ENCODE results near the gene LRRC23.

Gene LRRC23

DNA sequence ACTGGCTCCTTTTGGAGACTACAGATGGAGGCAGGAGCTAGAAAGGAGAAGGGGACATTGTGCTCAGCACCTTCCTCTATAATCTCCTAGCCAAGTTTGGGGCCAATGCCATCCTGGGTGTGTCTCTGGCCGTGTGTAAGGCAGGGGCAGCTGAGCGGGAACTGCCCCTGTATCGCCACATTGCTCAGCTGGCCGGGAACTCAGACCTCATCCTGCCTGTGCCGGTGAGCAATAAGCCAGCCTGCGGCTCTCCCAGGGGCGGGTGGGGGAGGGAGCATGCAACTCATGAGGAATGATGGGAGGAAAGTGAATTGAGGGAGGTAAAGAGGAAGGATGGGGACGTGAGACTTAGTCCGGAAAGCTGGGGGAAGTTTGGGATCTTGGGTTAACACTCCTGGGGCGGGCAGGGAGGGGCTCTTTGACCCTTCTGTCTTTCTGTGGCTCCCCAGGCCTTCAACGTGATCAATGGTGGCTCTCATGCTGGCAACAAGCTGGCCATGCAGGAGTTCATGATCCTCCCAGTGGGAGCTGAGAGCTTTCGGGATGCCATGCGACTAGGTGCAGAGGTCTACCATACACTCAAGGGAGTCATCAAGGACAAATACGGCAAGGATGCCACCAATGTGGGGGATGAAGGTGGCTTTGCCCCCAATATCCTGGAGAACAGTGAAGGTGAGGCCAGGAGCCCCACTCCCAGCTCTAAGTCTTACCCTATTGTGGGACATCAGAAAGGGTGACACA is 13.0 kb downstream of the LRRC23 start:
- no peak overlapping the region for H3K27ac ChIP-seq
- no peaks in the 10 kb centered on the region for H3K9me3 ChIP-seq (ENCODE audit: severe bottlenecking)
- TF ChIP-seq, protein P1, sequence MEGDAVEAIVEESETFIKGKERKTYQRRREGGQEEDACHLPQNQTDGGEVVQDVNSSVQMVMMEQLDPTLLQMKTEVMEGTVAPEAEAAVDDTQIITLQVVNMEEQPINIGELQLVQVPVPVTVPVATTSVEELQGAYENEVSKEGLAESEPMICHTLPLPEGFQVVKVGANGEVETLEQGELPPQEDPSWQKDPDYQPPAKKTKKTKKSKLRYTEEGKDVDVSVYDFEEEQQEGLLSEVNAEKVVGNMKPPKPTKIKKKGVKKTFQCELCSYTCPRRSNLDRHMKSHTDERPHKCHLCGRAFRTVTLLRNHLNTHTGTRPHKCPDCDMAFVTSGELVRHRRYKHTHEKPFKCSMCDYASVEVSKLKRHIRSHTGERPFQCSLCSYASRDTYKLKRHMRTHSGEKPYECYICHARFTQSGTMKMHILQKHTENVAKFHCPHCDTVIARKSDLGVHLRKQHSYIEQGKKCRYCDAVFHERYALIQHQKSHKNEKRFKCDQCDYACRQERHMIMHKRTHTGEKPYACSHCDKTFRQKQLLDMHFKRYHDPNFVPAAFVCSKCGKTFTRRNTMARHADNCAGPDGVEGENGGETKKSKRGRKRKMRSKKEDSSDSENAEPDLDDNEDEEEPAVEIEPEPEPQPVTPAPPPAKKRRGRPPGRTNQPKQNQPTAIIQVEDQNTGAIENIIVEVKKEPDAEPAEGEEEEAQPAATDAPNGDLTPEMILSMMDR (IDR thresholded peaks at IDR 0.05; ENCODE audit: low read depth, low read length) = no peak
- peaks cover 75% of the 10 kb centered on the region for H3K36me3 ChIP-seq
- DNase-seq = no peak
- H3K4me3 ChIP-seq (ENCODE audit: low read depth, low read length) = no peak overlapping the region
- no peaks in the 10 kb centered on the region for H3K27me3 ChIP-seq (ENCODE audit: insufficient read depth, low read depth, severe bottlenecking)

DNA sequence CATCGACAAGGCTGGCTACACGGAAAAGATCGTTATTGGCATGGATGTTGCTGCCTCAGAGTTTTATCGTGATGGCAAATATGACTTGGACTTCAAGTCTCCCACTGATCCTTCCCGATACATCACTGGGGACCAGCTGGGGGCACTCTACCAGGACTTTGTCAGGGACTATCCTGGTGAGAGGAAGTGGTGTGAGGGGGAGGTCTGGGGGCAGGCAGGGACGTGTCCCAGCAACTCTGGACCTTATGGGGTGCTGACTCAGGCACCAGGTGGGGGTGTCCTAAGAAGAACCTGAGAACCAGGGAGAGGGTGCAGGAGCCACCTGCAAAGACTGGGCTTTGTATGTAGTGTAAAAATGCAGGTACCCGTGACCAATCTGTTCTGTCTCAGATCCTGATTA is 15.0 kb downstream of the LRRC23 start:
- peaks cover 89% of the 10 kb centered on the region for H3K36me3 ChIP-seq
- DNase-seq = no peak
- H3K27ac ChIP-seq = peak overlapping the region; percentile 45
- no peaks in the 10 kb centered on the region for H3K27me3 ChIP-seq (ENCODE audit: insufficient read depth, low read depth, severe bottlenecking)
- H3K9me3 ChIP-seq (ENCODE audit: severe bottlenecking) = no peaks in the 10 kb centered on the region
- H3K4me3 ChIP-seq (ENCODE audit: low read depth, low read length) = no peak overlapping the region
- TF ChIP-seq, protein P1 (IDR thresholded peaks at IDR 0.05; ENCODE audit: low read depth, low read length) = peak; percentile 29; the same call in 1 of the 2 replicates

DNA sequence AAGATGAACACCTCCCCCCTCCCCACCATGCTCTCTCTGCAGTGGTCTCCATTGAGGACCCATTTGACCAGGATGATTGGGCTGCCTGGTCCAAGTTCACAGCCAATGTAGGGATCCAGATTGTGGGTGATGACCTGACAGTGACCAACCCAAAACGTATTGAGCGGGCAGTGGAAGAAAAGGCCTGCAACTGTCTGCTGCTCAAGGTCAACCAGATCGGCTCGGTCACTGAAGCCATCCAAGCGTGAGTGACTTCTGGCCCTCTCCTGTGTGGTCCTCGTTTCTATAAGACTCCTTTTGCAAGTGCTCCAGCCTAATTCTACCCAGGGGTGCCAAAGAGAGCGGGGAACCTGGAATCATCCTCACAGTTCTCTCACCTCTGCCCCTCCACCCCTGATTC is 16.9 kb downstream of the LRRC23 start:
- DNase-seq = no peak
- H3K4me3 ChIP-seq (ENCODE audit: low read depth, low read length) = no peak overlapping the region
- no peak overlapping the region for H3K27ac ChIP-seq
- no peaks in the 10 kb centered on the region for H3K27me3 ChIP-seq (ENCODE audit: insufficient read depth, low read depth, severe bottlenecking)
- TF ChIP-seq, protein P1 (IDR thresholded peaks at IDR 0.05; ENCODE audit: low read depth, low read length) = no peak
- no peaks in the 10 kb centered on the region for H3K9me3 ChIP-seq (ENCODE audit: severe bottlenecking)
- H3K36me3 ChIP-seq = peaks cover 73% of the 10 kb centered on the region

DNA sequence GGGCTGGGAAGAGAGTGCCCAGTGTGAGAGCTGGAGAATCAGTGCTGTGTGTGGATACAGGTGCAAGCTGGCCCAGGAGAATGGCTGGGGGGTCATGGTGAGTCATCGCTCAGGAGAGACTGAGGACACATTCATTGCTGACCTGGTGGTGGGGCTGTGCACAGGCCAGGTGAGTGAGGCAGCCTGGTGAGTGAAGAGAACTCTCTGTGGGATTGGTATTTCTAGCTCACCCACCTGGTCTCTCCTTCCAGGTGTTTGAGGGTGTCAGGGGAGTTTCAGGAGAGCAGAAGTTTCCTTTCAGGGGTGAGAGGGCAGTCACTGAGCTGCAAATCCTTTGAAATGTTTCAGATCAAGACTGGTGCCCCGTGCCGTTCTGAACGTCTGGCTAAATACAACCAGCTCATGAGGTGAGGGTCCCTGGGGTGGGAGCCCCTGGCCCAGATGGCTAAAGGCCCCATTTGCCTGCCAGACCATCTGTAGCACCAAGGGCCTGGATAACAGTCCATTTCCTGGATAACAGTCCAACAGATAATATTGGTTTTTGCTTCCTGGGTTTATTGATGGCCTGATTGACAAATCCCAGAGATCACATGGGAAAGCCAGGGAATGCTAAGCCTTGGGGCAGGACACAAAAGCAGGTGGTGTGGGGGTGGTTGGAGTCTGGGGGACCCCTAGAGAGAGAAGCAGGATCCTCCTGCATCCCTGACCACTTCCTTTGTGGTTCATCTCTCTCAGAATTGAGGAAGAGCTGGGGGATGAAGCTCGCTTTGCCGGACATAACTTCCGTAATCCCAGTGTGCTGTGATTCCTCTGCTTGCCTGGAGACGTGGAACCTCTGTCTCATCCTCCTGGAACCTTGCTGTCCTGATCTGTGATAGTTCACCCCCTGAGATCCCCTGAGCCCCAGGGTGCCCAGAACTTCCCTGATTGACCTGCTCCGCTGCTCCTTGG is 17.6 kb downstream of the LRRC23 start:
- DNase-seq = no peak
- no peaks in the 10 kb centered on the region for H3K27me3 ChIP-seq (ENCODE audit: insufficient read depth, low read depth, severe bottlenecking)
- no peaks in the 10 kb centered on the region for H3K9me3 ChIP-seq (ENCODE audit: severe bottlenecking)
- H3K4me3 ChIP-seq (ENCODE audit: low read depth, low read length) = no peak overlapping the region
- H3K36me3 ChIP-seq = peaks cover 66% of the 10 kb centered on the region
- no peak overlapping the region for H3K27ac ChIP-seq
- TF ChIP-seq, protein P1 (IDR thresholded peaks at IDR 0.05; ENCODE audit: low read depth, low read length) = no peak

DNA sequence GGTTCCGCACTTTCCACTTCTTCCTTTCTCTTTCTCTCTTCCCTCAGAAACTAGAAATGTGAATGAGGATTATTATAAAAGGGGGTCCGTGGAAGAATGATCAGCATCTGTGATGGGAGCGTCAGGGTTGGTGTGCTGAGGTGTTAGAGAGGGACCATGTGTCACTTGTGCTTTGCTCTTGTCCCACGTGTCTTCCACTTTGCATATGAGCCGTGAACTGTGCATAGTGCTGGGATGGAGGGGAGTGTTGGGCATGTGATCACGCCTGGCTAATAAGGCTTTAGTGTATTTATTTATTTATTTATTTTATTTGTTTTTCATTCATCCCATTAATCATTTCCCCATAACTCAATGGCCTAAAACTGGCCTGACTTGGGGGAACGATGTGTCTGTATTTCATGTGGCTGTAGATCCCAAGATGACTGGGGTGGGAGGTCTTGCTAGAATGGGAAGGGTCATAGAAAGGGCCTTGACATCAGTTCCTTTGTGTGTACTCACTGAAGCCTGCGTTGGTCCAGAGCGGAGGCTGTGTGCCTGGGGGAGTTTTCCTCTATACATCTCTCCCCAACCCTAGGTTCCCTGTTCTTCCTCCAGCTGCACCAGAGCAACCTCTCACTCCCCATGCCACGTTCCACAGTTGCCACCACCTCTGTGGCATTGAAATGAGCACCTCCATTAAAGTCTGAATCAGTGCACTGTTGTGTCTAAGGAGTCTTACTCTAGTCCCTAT is 18.5 kb downstream of the LRRC23 start:
- TF ChIP-seq, protein P1 (IDR thresholded peaks at IDR 0.05; ENCODE audit: low read depth, low read length) = no peak
- Histone ChIP-seq H3K36me3 (peaks cover 57% of the 10 kb centered on the region), H3K27ac (no peak overlapping the region), H3K4me3 (ENCODE audit: low read depth, low read length) (no peak overlapping the region), H3K27me3 (ENCODE audit: insufficient read depth, low read depth, severe bottlenecking) (no peaks in the 10 kb centered on the region), H3K9me3 (ENCODE audit: severe bottlenecking) (no peaks in the 10 kb centered on the region)
- no peak for DNase-seq
